ENCODE data around the gene PLCB2.

The PLCB2 gene

DNA sequence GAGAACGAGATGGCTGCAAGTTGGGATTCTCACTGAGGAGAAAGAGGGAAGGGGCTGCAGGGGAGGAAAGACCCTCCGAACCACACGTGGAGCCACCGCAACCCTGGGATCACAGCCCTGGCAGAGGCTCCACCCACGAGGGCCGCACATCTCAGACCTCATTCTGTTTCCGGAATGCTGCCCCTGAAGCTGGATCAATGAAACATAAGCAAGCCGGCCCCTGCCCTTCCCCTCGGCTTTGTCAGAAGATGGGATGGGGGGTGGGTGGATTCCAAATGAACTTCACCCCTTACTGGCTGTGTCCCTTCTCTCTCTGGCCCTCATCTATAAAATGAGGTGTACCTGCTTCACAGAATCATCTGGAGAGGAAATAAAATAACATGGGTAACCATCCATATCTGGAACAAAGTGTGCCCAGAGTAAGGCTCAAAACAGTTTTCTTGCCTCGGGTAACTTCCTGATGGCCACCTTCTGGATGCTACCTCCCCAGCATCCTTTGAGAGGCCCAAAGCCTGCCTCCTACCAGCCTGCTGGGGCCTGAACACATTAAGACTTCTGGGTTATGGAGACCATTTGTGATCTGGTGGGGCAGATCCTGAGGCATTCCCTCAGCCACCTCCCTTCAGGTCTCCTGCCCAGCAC lies 37.6 kb upstream of the PLCB2 start:
- Histone ChIP-seq H3K4me3 (replicated peaks; ENCODE audit: insufficient read depth, low read length) (no peak overlapping the region), H3K27ac (replicated peaks) (no peak overlapping the region), H3K27me3 (ENCODE audit: insufficient read depth, poor library complexity, severe bottlenecking) (no peaks in the 10 kb centered on the region)
- no peak for DNase-seq (ENCODE audit: low read depth in 1 of 2, low spot score in 1 of 2)
- TF ChIP-seq SPI1 (IDR thresholded peaks at IDR 0.05; ENCODE audit: borderline replicate concordance, low read depth) = no peak
- TF ChIP-seq POLR2AphosphoS5 (IDR thresholded peaks at IDR 0.05; ENCODE audit: low read depth) = no peak
- TF ChIP-seq, protein P1, sequence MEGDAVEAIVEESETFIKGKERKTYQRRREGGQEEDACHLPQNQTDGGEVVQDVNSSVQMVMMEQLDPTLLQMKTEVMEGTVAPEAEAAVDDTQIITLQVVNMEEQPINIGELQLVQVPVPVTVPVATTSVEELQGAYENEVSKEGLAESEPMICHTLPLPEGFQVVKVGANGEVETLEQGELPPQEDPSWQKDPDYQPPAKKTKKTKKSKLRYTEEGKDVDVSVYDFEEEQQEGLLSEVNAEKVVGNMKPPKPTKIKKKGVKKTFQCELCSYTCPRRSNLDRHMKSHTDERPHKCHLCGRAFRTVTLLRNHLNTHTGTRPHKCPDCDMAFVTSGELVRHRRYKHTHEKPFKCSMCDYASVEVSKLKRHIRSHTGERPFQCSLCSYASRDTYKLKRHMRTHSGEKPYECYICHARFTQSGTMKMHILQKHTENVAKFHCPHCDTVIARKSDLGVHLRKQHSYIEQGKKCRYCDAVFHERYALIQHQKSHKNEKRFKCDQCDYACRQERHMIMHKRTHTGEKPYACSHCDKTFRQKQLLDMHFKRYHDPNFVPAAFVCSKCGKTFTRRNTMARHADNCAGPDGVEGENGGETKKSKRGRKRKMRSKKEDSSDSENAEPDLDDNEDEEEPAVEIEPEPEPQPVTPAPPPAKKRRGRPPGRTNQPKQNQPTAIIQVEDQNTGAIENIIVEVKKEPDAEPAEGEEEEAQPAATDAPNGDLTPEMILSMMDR (IDR thresholded peaks at IDR 0.05; ENCODE audit: insufficient read depth, low read length) = no peak

GRCh38 chr15:40344631-40345120 lies 36.9 kb upstream of the PLCB2 start:
- peak in 1 of 2 experiments; percentile 76 for DNase-seq (ENCODE audit: low read depth in 1 of 2, low spot score in 1 of 2)
- TF ChIP-seq, protein P2, sequence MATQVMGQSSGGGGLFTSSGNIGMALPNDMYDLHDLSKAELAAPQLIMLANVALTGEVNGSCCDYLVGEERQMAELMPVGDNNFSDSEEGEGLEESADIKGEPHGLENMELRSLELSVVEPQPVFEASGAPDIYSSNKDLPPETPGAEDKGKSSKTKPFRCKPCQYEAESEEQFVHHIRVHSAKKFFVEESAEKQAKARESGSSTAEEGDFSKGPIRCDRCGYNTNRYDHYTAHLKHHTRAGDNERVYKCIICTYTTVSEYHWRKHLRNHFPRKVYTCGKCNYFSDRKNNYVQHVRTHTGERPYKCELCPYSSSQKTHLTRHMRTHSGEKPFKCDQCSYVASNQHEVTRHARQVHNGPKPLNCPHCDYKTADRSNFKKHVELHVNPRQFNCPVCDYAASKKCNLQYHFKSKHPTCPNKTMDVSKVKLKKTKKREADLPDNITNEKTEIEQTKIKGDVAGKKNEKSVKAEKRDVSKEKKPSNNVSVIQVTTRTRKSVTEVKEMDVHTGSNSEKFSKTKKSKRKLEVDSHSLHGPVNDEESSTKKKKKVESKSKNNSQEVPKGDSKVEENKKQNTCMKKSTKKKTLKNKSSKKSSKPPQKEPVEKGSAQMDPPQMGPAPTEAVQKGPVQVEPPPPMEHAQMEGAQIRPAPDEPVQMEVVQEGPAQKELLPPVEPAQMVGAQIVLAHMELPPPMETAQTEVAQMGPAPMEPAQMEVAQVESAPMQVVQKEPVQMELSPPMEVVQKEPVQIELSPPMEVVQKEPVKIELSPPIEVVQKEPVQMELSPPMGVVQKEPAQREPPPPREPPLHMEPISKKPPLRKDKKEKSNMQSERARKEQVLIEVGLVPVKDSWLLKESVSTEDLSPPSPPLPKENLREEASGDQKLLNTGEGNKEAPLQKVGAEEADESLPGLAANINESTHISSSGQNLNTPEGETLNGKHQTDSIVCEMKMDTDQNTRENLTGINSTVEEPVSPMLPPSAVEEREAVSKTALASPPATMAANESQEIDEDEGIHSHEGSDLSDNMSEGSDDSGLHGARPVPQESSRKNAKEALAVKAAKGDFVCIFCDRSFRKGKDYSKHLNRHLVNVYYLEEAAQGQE (IDR thresholded peaks at IDR 0.05; ENCODE audit: insufficient replicate concordance, low read depth) = no peak
- TF ChIP-seq, protein P1 (IDR thresholded peaks at IDR 0.05; ENCODE audit: insufficient read depth, low read length) = peak; percentile 94
- TF ChIP-seq POLR2AphosphoS5 (IDR thresholded peaks at IDR 0.05; ENCODE audit: low read depth) (no peak), SPI1 (IDR thresholded peaks at IDR 0.05; ENCODE audit: borderline replicate concordance, low read depth) (no peak), GABPA (IDR thresholded peaks at IDR 0.05; ENCODE audit: low read depth) (no peak)
- Histone ChIP-seq H3K4me3 (replicated peaks; ENCODE audit: insufficient read depth, low read length) (no peak overlapping the region), H3K27ac (replicated peaks) (no peak overlapping the region), H3K27me3 (ENCODE audit: insufficient read depth, poor library complexity, severe bottlenecking) (no peaks in the 10 kb centered on the region)

DNA sequence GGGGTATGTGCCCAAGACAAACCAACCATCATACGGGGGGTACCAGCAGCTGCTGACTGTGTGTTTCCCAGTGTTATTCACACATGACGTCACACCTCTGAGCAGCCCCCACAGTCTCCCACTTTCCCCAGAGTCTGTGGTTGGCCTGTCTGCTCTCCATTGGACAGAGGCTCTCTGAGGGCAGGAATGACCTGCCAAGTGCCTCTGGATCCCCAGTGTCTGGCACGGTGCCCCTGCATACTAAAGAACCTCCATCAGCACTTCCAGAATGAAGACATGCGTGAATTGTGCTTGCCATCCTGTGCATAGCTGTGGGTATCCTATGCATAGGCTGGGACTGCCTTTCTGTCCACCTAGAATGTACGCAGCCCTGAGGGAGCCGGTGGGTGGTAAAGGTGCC lies 36.5 kb upstream of the PLCB2 start:
- DNase-seq (ENCODE audit: low read depth in 1 of 2, low spot score in 1 of 2) = no peak
- Histone ChIP-seq H3K27ac (replicated peaks) (no peak overlapping the region), H3K4me3 (replicated peaks; ENCODE audit: insufficient read depth, low read length) (no peak overlapping the region)

More for the DNA sequence above, 36.5 kb upstream of the PLCB2 start:
- no peak for TF ChIP-seq POLR2AphosphoS5 (IDR thresholded peaks at IDR 0.05; ENCODE audit: low read depth)
- TF ChIP-seq, protein P1 (IDR thresholded peaks at IDR 0.05; ENCODE audit: insufficient read depth, low read length) = no peak
- TF ChIP-seq, protein P2 (IDR thresholded peaks at IDR 0.05; ENCODE audit: insufficient replicate concordance, low read depth) = no peak
- TF ChIP-seq SPI1 (IDR thresholded peaks at IDR 0.05; ENCODE audit: borderline replicate concordance, low read depth) = no peak
- no peak for TF ChIP-seq GABPA (IDR thresholded peaks at IDR 0.05; ENCODE audit: low read depth)
- H3K27me3 ChIP-seq (ENCODE audit: insufficient read depth, poor library complexity, severe bottlenecking) = no peaks in the 10 kb centered on the region
